ENCODE results near the gene MEAF6. TPM values are rescaled to one million over a fixed set of nuclear protein-coding genes. Genes with fewer than 3 reads are reported as not detected.

Gene MEAF6
- total RNA-seq, 1 donor from 2014 or later: 127 TPM

GRCh38 chr1:37448185-37448584, 66.4 kb downstream of the MEAF6 start:
- Mint-ChIP-seq H3K27ac (no peak overlapping the region), H3K4me3 (no peak overlapping the region), H3K4me1 (no peaks in the 10 kb centered on the region), H3K36me3 (no peaks in the 10 kb centered on the region), H3K9me3 (no peaks in the 10 kb centered on the region), H3K27me3 (ENCODE audit: insufficient read depth, low read depth) (peaks cover 6% of the 10 kb centered on the region)
- no peak for DNase-seq (ENCODE audit: low spot score)
- peaks cover 7% of the 10 kb centered on the region for H3K4me1 ChIP-seq
- H3K27me3 ChIP-seq: no peaks in the 10 kb centered on the region
- H3F3A ChIP-seq (ENCODE audit: low read depth): no peaks in the 10 kb centered on the region
- H3K9me3 ChIP-seq (ENCODE audit: low read depth): no peaks in the 10 kb centered on the region
- no peak overlapping the region for H3K9ac ChIP-seq
- no peaks in the 10 kb centered on the region for H3K79me2 ChIP-seq (ENCODE audit: low read depth)
- no peaks in the 10 kb centered on the region for H4K20me1 ChIP-seq (ENCODE audit: low read depth)
- no peaks in the 10 kb centered on the region for H3K36me3 ChIP-seq
- H3K27ac ChIP-seq: no peak overlapping the region
- TF ChIP-seq EZH2 (IDR thresholded peaks at IDR 0.05) (no peak), CTCF (IDR thresholded peaks at IDR 0.05) (no peak), EZH2phosphoT487 (IDR thresholded peaks at IDR 0.05) (no peak)
- no peak overlapping the region for H2AFZ ChIP-seq (replicated peaks)
- H3K4me2 ChIP-seq: no peak overlapping the region
- H3K4me3 ChIP-seq: no peak overlapping the region

- Mint-ChIP-seq H3K4me1 (no peaks in the 10 kb centered on the region), H3K36me3 (no peaks in the 10 kb centered on the region), H3K9me3 (no peaks in the 10 kb centered on the region), H3K27me3 (ENCODE audit: insufficient read depth, low read depth) (peaks cover 6% of the 10 kb centered on the region), H3K27ac (no peak overlapping the region), H3K4me3 (no peak overlapping the region)
- Histone ChIP-seq H3K9ac (no peak overlapping the region), H3K4me1 (peaks cover under 1% of the 10 kb centered on the region), H3K27me3 (no peaks in the 10 kb centered on the region), H3K9me3 (ENCODE audit: low read depth) (no peaks in the 10 kb centered on the region), H2AFZ (replicated peaks) (no peak overlapping the region), H3K4me2 (no peak overlapping the region), H3K36me3 (no peaks in the 10 kb centered on the region), H3K79me2 (ENCODE audit: low read depth) (no peaks in the 10 kb centered on the region), H3K27ac (no peak overlapping the region), H4K20me1 (ENCODE audit: low read depth) (no peaks in the 10 kb centered on the region), H3F3A (ENCODE audit: low read depth) (no peaks in the 10 kb centered on the region), H3K4me3 (no peak overlapping the region)
- TF ChIP-seq EZH2 (IDR thresholded peaks at IDR 0.05): no peak
- TF ChIP-seq EZH2phosphoT487 (IDR thresholded peaks at IDR 0.05): no peak
- TF ChIP-seq CTCF (IDR thresholded peaks at IDR 0.05): no peak
- DNase-seq (ENCODE audit: low spot score): no peak
These were observed 67.7 kb downstream of the MEAF6 start for GRCh38 chr1:37446874-37447273.

GRCh38 chr1:37442644-37443043, 71.9 kb downstream of the MEAF6 start:
- peaks cover 6% of the 10 kb centered on the region for H3K27me3 Mint-ChIP-seq (ENCODE audit: insufficient read depth, low read depth)
- H3K27me3 ChIP-seq: no peaks in the 10 kb centered on the region
- H3K79me2 ChIP-seq (ENCODE audit: low read depth): no peaks in the 10 kb centered on the region
- no peaks in the 10 kb centered on the region for H3K9me3 Mint-ChIP-seq
- no peak overlapping the region for H3K4me3 Mint-ChIP-seq
- peaks cover 13% of the 10 kb centered on the region for H3F3A ChIP-seq (ENCODE audit: low read depth)
- H3K9me3 ChIP-seq (ENCODE audit: low read depth): no peaks in the 10 kb centered on the region
- no peak overlapping the region for H3K4me3 ChIP-seq
- H3K4me1 Mint-ChIP-seq: peaks cover 10% of the 10 kb centered on the region
- H3K9ac ChIP-seq: no peak overlapping the region
- H3K27ac ChIP-seq: no peak overlapping the region
- DNase-seq (ENCODE audit: low spot score): no peak
- H2AFZ ChIP-seq (replicated peaks): no peak overlapping the region
- H3K4me2 ChIP-seq: no peak overlapping the region
- H3K36me3 Mint-ChIP-seq: no peaks in the 10 kb centered on the region
- H4K20me1 ChIP-seq (ENCODE audit: low read depth): no peaks in the 10 kb centered on the region
- TF ChIP-seq EZH2 (IDR thresholded peaks at IDR 0.05) (no peak), CTCF (IDR thresholded peaks at IDR 0.05) (no peak), EZH2phosphoT487 (IDR thresholded peaks at IDR 0.05) (no peak)
- H3K36me3 ChIP-seq: no peaks in the 10 kb centered on the region
- peaks cover 13% of the 10 kb centered on the region for H3K4me1 ChIP-seq
- H3K27ac Mint-ChIP-seq: no peak overlapping the region

Small RNA genes lying within 50 kb of the gene (microRNA-seq; reads per million reads assigned to microRNA genes)
- gene MIR5581 (0.54 reads per million), gene MIR6732 (not detected)

Small RNA genes lying within 50 kb of the gene (small RNA-seq; reads per million reads assigned to genes)
- gene AL034379.1 (not detected), gene MIR5581 (not detected)

Other genes with a start within 250 kb of the MEAF6 start
- gene ZC3H12A, start 40.2 kb downstream of the MEAF6 start, total RNA-seq (ENCODE audit: low replicate concordance): 1.2 and 3.5 TPM in 2 replicates
- 15.4 and 22.0 TPM in 2 replicates for gene SNIP1, start 39.5 kb upstream of the MEAF6 start, total RNA-seq (ENCODE audit: low replicate concordance)
- 30.3 and 36.5 TPM in 2 replicates for gene DNALI1, start 42.2 kb upstream of the MEAF6 start, total RNA-seq (ENCODE audit: low replicate concordance)
- 48.9 and 67.1 TPM in 2 replicates for gene GNL2, start 81.2 kb upstream of the MEAF6 start, total RNA-seq (ENCODE audit: low replicate concordance)
- 0.67 and 0.93 TPM in 2 replicates for gene RSPO1, start 120.1 kb upstream of the MEAF6 start, total RNA-seq (ENCODE audit: low replicate concordance)
- gene CDCA8, start 177.8 kb upstream of the MEAF6 start, total RNA-seq (ENCODE audit: low replicate concordance): 49.3 and 65.0 TPM in 2 replicates